Caco-2 (cell line): ENCODE data around the gene RSPH1. TPM values are rescaled to one million over a fixed set of nuclear protein-coding genes. Genes with fewer than 3 reads are reported as not detected.

ENCODE experiments used
- BruUV-seq: library from RNA; stranded (reverse); fragments of 400-500 nt; replicated peaks from 2 replicates; lab custom pipeline; 2021; lab: Mats Ljungman, UMichigan
- CTCF ChIA-PET: fragments of 300-600 bp; sonication (Branson Sonifier 250); formaldehyde crosslinking; loops from one replicate; lab custom pipeline; 2022; ENCODE audit warnings: antibody characterized with exemption; lab: Charles Lee
- POLR2A ChIA-PET: fragments of 300-600 bp; sonication (Branson Sonifier 250); formaldehyde crosslinking; loops from one replicate; lab custom pipeline; 2022; ENCODE audit warnings: antibody characterized with exemption; lab: Charles Lee
- DNase-seq, 2 experiments: peaks; one replicate each; pipeline versions ENCODE4 v3.0.0 to v3.0.0-alpha.2; 2020 to 2022
- H3K27me3 ChIP-seq: replicated peaks from 2 replicates; pipeline ENCODE4 v1.6.0; 2011; ENCODE audit warnings: low read length; ENCODE audit not compliant: control insufficient read depth, insufficient read depth
- H3K36me3 ChIP-seq: 2 replicates; pipeline ENCODE4 v1.5.1; 2011; ENCODE audit warnings: low read length; ENCODE audit not compliant: control insufficient read depth, insufficient read depth
- H3K4me1 ChIP-seq: fragments of 250-450 bp; sonication (Bioruptor Pico); 2 replicates; pipeline ENCODE4 v1.5.1; 2020; ENCODE audit warnings: mild to moderate bottlenecking
- H3K4me3 ChIP-seq: 2 replicates; pipeline ENCODE4 v1.5.1; 2011; ENCODE audit warnings: low read depth, mild to moderate bottlenecking, control low read depth, low read length
- H3K9me3 ChIP-seq: fragments of 250-450 bp; sonication (Bioruptor Pico); 2 replicates; pipeline ENCODE4 v1.5.1; 2020; ENCODE audit warnings: mild to moderate bottlenecking, moderate library complexity
- H3K27ac Mint-ChIP-seq: one replicate; pipeline ENCODE4 v1.8.0; 2022; ENCODE audit warnings: mixed read lengths; ENCODE audit not compliant: unreplicated experiment
- H3K27me3 Mint-ChIP-seq: one replicate; pipeline ENCODE4 v1.8.0; 2022; ENCODE audit warnings: mixed read lengths; ENCODE audit not compliant: insufficient read depth, unreplicated experiment
- H3K36me3 Mint-ChIP-seq: one replicate; pipeline ENCODE4 v1.8.0; 2022; ENCODE audit warnings: mild to moderate bottlenecking, mixed read lengths; ENCODE audit not compliant: insufficient read depth, unreplicated experiment
- H3K4me1 Mint-ChIP-seq: one replicate; pipeline ENCODE4 v1.8.0; 2022; ENCODE audit warnings: low read depth, mixed read lengths; ENCODE audit not compliant: unreplicated experiment
- H3K4me3 Mint-ChIP-seq: one replicate; pipeline ENCODE4 v1.8.0; 2022; ENCODE audit warnings: mild to moderate bottlenecking, moderate library complexity, mixed read lengths; ENCODE audit not compliant: unreplicated experiment
- H3K9me3 Mint-ChIP-seq: one replicate; pipeline ENCODE4 v1.8.0; 2022; ENCODE audit warnings: mixed read lengths; ENCODE audit not compliant: unreplicated experiment
- intact Hi-C: fragments of 100-400 bp; cut with micrococcal nuclease; formaldehyde crosslinking; loops from one replicate; pipeline ENCODE4 v1.10.0; 2022; ENCODE audit not compliant: unreplicated experiment
- total RNA-seq: library from RNA; stranded (reverse); gene quantifications from 2 replicates; pipeline ENCODE4 v1.2.3, GENCODE V29; 2022
- TF ChIP-seq, protein P1 (sequence below), 2 experiments: fragments of 200-600 bp in 1 of 2; IDR thresholded peaks; 1 replicate in 1 of 2; 2 replicates in 1 of 2; pipeline versions ENCODE4 v1.5.1 to v1.8.0; 2011 to 2022; ENCODE audit warnings: antibody characterized with exemption in 1 of 2, control low read depth in 1 of 2, inconsistent platforms in 1 of 2, low read depth in 1 of 2, low read length in 1 of 2, mild to moderate bottlenecking in 1 of 2, moderate library complexity in 1 of 2; ENCODE audit not compliant: insufficient read depth in 1 of 2, severe bottlenecking in 1 of 2, unreplicated experiment in 1 of 2

Gene RSPH1
- total RNA-seq, 1 experiment from 2014 or later = 0.23 TPM

DNA sequence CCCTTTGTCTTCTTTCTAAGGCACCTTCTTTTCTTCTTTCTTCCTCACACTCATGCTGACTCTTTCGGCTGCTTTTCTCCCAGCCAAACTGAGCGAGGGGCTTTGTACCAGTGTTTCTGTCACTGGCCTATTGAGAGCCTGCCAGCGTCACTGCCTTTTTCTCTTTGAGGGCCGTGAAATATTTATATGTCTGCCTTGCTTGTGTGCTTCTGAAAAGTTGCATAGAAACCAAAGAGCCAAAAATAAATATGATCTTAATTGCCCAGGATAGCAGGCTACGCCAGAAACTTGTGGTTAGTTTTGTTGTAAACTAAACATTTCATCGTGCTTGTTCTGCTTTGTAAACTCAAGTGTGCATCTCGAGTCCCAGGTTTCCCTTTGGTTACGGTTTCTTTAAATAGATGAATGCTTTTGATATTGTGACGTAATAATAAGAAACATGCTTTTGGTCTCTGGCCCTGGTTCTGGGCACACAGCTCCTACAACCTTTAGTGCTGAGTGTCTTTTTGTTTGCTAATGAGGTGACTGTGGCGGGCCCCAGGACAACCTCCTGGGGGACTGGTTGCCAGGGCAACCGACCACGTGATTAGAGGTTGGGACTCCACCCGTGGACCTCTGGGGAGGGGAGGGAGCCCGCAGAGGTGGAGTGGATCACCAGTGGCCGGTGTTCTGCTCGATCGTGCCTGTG is 28.5 kb upstream of the RSPH1 start:
- H3K4me1 ChIP-seq = no peaks in the 10 kb centered on the region
- Mint-ChIP-seq H3K9me3 (no peaks in the 10 kb centered on the region), H3K36me3 (peaks cover 5% of the 10 kb centered on the region), H3K27me3 (no peaks in the 10 kb centered on the region), H3K4me3 (no peak overlapping the region), H3K27ac (peak overlapping the region; percentile 46), H3K4me1 (peaks cover 6% of the 10 kb centered on the region)
- DNase-seq = no peak
- H3K9me3 ChIP-seq = no peaks in the 10 kb centered on the region
- ChIA-PET POLR2A (no interaction called here), CTCF (no interaction called here)
- H3K4me3 ChIP-seq = no peak overlapping the region
- H3K36me3 ChIP-seq = no peaks in the 10 kb centered on the region; the same call in 1 of the 2 replicates
- no peaks in the 10 kb centered on the region for H3K27me3 ChIP-seq
- TF ChIP-seq, protein P1, sequence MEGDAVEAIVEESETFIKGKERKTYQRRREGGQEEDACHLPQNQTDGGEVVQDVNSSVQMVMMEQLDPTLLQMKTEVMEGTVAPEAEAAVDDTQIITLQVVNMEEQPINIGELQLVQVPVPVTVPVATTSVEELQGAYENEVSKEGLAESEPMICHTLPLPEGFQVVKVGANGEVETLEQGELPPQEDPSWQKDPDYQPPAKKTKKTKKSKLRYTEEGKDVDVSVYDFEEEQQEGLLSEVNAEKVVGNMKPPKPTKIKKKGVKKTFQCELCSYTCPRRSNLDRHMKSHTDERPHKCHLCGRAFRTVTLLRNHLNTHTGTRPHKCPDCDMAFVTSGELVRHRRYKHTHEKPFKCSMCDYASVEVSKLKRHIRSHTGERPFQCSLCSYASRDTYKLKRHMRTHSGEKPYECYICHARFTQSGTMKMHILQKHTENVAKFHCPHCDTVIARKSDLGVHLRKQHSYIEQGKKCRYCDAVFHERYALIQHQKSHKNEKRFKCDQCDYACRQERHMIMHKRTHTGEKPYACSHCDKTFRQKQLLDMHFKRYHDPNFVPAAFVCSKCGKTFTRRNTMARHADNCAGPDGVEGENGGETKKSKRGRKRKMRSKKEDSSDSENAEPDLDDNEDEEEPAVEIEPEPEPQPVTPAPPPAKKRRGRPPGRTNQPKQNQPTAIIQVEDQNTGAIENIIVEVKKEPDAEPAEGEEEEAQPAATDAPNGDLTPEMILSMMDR (IDR thresholded peaks at IDR 0.05; ENCODE audit: insufficient read depth in 1 of 2, low read depth in 1 of 2, low read length in 1 of 2, severe bottlenecking in 1 of 2, unreplicated experiment in 1 of 2) = no peak
- intact Hi-C loops = no loop called here
- no TSS peak for BruUV-seq

DNA sequence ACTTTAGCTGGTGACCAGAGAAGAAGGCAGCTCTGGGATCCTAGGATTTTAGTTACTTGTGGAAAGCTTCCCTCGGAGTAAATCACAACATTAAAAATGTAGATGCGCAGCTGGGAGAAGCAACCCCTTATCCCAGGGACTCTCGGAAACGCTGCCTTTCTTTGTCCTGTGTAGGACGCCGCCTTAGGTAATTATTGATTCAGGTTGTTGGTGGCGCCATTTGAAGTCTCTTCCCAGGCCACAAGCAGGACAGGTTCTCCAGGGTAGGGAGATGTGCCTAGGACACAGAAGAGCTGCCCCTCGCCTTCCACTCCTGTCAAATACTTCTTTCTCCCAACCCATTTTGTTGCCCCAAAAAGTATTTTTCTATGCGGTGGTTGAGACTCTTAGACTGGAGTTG is 27.9 kb upstream of the RSPH1 start:
- CTCF ChIA-PET = no interaction called here
- H3K36me3 ChIP-seq = no peaks in the 10 kb centered on the region; the same call in 1 of the 2 replicates
- POLR2A ChIA-PET = no interaction called here
- intact Hi-C loops = no loop called here
- no peaks in the 10 kb centered on the region for H3K4me1 ChIP-seq
- Mint-ChIP-seq H3K4me3 (no peak overlapping the region), H3K36me3 (peaks cover 5% of the 10 kb centered on the region), H3K27ac (no peak overlapping the region), H3K9me3 (no peaks in the 10 kb centered on the region), H3K4me1 (peaks cover 6% of the 10 kb centered on the region), H3K27me3 (no peaks in the 10 kb centered on the region)
- TF ChIP-seq, protein P1 (IDR thresholded peaks at IDR 0.05; ENCODE audit: insufficient read depth in 1 of 2, low read depth in 1 of 2, low read length in 1 of 2, severe bottlenecking in 1 of 2, unreplicated experiment in 1 of 2) = no peak
- BruUV-seq = no TSS peak
- DNase-seq = no peak
- no peaks in the 10 kb centered on the region for H3K27me3 ChIP-seq
- H3K4me3 ChIP-seq = no peak overlapping the region
- no peaks in the 10 kb centered on the region for H3K9me3 ChIP-seq

DNA sequence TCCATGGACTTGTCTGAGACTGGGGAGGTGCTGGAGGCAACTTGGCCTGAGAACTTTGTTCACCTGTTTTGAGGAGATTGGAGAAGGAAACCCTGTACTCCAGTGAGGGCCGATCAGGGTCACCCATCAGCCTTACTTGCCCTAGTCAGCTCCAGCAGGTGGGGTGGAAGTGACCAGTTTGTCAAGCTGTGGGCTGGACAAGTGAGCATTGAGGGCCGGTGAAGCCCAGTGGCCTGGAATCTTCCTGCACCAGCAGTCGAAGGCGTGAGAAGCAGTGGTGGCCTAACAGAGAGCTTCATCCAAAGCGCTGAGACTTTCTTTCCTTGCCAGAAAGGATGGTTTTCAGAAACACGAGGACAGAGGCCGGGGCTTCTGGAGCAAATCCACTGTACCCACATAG is 27.2 kb upstream of the RSPH1 start:
- H3K4me3 ChIP-seq = no peak overlapping the region
- no peak for DNase-seq
- TF ChIP-seq, protein P1 (IDR thresholded peaks at IDR 0.05; ENCODE audit: insufficient read depth in 1 of 2, low read depth in 1 of 2, low read length in 1 of 2, severe bottlenecking in 1 of 2, unreplicated experiment in 1 of 2) = no peak
- peaks cover 6% of the 10 kb centered on the region for H3K4me1 Mint-ChIP-seq
- peaks cover 5% of the 10 kb centered on the region for H3K36me3 Mint-ChIP-seq
- H3K4me3 Mint-ChIP-seq = no peak overlapping the region
- intact Hi-C loops = no loop called here
- ChIA-PET POLR2A (no interaction called here), CTCF (no interaction called here)
- H3K27ac Mint-ChIP-seq = no peak overlapping the region
- H3K36me3 ChIP-seq = no peaks in the 10 kb centered on the region; the same call in 1 of the 2 replicates
- no peaks in the 10 kb centered on the region for H3K27me3 ChIP-seq
- no peaks in the 10 kb centered on the region for H3K9me3 ChIP-seq
- no peaks in the 10 kb centered on the region for H3K27me3 Mint-ChIP-seq
- no peaks in the 10 kb centered on the region for H3K9me3 Mint-ChIP-seq
- H3K4me1 ChIP-seq = no peaks in the 10 kb centered on the region
- no TSS peak for BruUV-seq
